Activated CD4-positive, alpha-beta T cell treated with anti-CD3 and anti-CD28 coated beads, Interleukin-2, amount 50 U/mL, for 24 hours (primary cell): Measurements from ENCODE around the gene SRGAP2C.
"Not testable (repeated sequence)": the region's sequence is repeated elsewhere in the genome, so short reads cannot be mapped to it uniquely, and the experiment has no call there.

ENCODE experiments used
- DNase-seq, 2 donors: peaks; one replicate each; pipeline ENCODE4 v3.0.0-alpha.2; 2020; ENCODE audit warnings: low read depth in 1 of 2, low spot score in 1 of 2

The SRGAP2C gene

DNA sequence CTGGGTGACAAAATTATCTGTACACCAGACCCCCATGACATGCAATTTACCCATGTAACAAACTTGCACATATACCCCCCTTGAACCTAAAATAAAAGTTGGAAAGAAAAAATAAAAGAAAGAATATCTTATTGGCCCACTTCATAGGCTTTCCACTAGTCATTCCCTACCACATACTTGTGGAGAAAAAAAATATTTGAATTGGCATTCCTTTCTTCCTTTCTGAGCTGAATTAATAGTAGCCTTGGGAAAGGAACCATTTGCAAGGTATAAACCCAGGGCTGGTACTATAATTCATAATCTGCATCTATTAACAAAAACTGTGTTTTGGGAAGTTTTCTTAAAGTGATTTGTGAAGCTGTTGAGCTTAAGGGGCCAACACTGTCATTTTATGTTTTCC, 140.0 kb downstream of the SRGAP2C start:
- not testable (repeated sequence) for DNase-seq

DNA sequence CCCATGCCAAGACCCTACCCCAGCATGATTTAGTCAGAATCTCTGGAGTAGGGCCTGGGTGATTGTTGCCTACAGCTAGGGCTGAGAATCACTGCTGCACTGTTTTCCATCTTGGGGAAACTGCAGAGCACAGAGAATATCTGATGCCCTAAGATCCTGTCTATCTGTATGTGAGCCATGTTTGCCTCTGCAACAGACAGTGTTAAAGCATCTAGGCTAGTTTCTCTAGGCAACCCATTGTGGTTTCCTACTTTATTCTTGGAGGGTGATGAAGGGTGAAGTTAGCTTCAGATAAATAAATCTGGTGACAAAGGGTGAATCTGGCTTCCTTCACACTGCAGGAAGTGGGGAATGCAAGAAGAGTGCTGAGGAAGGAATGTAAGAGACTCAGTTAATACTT, 147.4 kb downstream of the SRGAP2C start:
- not testable (repeated sequence) for DNase-seq

DNA sequence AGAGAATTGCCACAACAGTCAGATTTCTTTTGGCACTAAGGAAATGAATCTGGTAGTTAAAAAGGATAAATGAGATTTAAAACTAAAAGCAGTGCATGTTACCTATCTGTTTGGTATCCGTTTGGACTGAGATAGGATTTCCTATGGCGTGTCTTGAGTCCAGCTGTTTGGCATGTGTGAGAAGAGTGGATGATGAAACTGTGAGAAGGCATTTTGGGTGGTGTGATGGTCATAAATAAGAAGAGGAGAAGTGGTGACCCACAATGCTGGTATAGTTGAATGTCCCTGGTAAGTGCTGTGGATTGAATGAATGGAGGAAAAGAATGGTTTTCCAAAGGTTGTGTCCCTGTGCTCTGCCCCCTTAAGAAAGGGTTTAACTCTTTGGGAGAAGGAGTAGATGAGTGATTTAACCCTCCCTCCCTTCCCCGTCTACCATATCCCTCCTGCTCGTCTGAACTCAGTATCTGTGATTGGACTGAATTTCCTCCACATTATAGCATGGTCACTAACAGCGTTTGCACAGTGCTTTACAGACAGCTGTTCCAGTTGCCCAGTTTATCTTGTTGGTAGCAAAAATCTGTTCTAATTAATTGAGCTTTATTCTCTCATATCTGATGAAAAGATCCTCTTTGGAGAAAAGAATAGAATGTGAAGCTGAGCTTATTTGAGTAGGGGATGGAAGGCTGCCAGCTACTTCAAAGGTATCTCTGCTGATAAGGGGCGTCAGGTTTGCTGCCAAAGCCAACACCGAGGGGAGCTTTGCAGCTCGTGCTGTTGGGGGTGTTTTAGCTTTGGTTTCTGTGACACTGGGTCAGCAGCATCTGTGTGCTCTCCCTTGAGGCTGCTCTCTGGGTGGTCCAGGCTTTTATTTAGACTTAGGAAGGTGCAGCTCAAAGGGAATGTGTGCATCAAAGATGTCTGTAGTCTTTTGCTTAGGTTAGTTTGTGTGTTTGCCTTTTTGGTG, 148.1 kb downstream of the SRGAP2C start:
- DNase-seq: not testable (repeated sequence)

DNA sequence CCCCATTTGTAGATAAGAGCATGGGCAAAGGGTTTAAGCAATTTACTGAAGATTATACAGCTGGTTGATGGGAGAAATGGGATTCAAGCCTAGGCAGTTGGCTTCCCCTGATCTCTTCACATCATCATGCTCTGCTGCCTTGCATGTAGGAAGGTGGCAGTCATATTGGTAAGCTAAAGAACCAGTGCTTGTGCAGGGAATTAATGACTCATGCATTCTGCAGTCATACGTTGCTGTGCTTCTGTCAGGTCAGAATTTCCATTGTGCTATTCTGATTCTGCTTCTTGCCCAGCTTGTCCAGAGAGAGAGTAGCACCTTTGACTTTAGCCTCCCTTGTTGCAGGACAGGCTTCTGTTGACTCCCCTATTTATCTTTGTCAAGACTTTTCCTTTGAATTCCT, 153.2 kb downstream of the SRGAP2C start:
- not testable (repeated sequence) for DNase-seq

DNA sequence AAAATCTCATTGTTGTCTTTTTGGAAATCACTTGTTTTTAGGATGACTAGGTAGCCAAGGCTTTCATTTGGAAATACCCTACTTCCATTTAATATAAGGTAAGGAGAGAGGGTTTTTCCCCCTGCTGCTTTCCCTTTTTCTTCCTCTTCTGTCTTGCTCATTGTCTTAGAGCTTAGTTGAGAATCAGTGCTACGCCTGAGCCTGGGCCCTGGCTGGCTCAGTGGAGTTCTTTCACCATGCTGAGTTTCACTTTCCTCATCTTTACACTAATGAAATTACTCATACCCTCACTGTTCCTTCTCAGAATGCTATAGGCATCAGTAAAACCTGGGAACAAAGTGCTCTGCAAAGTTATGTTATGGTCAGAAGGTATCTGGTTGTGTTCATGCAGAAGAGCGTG, 154.8 kb downstream of the SRGAP2C start:
- DNase-seq: not testable (repeated sequence)

DNA sequence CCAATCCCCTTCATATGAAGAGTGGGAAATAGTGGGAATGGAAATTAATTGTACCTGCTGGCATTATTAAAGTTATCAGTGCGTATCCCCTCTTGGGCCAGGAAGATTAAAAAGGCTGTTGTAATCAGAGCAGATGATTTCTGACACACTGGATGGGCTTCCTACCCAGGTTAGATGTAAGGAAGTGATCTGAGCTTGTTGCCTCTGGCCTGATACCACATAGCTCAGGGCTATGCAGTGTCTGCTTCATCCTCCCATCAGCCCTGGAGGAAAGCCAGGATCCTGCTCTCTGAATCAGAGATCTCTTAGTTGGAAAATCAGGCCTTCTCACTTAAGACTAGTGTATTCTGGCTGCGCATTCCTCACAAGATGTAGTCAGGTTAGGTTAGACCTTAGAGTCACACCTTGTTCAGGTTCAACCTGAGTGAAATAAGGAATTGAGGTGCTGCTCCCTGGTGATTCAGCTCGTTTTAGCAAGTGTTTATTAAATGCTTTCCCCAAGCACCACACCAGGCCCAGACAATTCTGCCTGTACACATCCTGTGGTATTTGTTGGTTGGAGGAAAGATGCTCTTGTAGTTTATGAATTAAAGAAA, 158.6 kb downstream of the SRGAP2C start:
- not testable (repeated sequence) for DNase-seq

DNA sequence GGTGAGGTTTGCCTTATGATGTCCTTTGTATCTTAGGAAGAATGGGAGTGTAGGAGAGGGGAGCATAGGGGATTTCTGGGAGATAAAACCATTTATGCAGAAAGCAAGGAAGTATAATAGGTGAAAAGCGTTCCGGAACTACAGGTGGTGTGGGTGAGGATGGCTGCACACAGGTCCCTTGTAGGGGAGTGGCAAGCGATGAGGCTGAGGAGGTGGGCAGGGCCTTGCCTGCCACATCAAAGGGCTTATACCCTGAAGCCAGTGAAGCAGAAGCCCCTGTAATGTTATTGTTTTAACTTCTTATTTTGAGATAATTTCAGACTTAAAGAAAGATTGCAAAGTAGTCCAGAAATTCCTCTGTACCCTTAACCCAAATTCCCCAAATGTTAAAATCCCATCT, 159.6 kb downstream of the SRGAP2C start:
- not testable (repeated sequence) for DNase-seq

DNA sequence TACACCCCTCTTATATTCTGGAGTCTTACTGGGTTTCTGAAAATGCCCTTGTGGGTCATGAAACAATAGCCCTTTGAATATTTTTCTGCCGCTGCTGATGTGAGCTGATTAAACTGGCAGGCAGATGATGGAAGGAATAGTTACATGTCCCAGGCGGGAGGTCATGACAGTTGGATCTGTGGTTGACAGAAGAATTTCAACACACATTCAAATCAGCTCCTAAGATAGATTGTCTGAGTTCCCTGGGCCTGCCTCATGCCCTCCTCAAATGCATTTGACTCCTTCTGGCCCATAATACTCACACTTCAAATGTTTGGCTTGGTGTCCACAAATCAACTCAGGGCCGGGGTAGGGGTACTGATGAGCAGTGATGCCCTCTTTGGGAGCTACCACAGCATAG, 161.9 kb downstream of the SRGAP2C start:
- DNase-seq: not testable (repeated sequence)

DNA sequence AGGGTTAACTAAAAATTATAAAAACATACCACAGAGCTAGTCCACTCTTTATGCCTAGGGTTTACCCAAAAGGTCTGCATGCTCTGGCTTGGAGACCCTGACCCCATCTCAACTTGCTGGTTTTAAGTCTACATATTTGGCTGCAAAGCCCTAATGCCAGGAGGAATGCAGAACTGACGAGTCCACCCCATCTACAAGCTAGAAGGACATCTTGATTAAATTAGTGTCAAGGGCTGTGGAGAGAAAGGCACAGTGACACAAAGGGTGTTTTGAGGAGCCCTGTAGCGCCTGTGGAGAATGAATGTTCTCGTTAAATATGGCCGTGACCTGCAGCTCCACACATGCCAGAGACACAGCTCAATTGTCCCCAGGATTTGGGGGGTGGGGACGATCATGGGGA, 162.7 kb downstream of the SRGAP2C start:
- not testable (repeated sequence) for DNase-seq

DNA sequence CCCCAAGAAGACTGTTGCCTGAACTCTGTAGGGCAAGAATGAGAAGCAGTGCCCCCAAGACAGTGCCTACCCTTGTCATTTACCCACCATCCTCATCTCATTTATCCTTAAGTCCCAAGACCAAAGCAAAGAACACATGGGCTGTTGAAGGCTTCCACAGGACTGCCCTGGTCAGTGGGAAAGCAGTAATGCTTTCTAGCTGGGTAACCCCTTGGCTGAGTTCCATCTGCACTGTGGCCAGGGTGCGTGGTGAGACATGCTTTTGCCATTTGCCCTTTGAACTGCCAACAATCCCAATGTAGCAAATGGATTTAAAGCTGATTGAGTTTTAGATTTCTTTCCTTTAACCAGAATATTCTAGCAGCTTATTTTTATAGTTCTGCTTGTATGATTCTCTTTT, 163.3 kb downstream of the SRGAP2C start:
- not testable (repeated sequence) for DNase-seq

DNA sequence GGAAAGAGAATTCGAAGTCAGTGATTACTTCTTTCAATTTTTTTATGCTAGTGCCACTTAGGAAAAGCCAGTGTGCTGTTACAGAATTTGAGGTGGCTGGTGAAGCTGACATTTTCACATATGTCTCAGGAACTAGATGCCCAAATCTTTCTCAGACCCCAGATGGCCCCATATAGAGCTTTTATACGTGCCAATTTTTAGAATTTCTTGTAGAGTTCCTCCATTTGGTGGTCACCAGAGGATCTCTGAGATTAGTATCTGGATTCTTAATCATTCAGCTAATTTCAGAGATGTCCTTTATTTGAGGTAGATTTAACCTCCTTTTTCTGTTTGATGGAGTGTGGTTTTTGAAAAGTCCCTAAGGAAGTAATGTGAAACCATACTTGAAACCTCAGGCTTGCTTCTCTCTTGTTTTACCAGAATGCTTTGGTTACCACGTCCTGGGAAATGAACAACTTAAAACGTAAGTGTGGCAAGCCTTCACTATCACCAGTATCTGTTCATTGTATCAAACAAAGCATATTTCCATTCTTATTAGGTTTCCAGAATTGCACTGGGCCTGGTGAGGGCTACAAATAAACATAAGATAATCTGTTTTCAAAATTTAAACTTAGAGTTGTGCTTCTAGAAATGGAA, 164.7 kb downstream of the SRGAP2C start:
- DNase-seq: not testable (repeated sequence)

DNA sequence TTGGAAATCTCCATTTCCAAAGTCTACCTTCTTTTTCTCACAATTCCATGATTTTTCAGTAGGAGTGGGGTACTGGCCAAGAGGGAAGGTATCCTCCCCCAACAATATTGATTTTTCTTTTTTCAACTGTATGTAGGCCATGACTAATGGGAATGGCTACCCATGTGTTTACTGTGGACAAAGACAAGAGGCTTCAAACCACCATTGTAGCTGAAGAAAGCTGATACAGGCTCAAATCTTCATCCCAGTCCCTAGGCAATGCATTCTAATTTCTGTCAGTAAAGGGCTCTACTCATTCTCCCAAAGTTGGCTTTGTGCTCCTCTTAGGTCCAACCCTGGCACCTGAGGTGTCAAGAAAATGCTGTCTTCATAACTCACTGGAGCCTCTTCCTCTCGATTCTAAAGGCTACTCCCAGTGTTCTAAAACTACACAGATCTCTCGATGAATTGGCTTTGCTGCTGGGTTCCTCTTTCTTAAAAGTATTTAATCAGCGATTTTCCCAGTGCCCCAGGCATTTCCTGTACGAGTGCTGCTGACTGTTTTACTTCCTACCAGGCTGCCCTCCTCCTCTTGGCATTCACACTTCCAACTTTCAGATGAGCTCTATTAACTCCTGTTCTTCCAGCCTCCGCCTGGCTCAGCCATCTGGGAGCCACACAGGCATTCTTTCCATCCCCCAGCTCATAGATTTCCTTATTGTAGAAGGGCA, 171.1 kb downstream of the SRGAP2C start:
- DNase-seq: not testable (repeated sequence)

DNA sequence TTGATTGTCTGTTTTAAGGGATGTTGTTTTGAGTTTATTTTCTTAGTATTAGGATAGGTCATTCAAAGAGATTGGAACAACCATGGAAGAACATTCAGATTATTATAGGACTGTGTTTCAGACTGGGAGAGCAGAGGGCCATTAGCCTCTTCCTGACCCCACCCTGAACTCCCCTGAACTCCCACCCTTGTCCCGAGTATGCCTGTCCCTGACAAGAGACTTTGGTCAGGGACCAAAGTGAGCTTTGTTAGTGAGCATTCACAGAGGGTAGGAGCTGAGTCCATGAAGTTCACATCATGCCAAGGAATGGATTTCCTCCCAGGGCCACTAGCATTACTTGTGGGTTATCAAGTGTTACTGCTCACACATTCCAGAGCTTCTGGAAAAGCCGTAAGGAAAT, 172.0 kb downstream of the SRGAP2C start:
- not testable (repeated sequence) for DNase-seq

DNA sequence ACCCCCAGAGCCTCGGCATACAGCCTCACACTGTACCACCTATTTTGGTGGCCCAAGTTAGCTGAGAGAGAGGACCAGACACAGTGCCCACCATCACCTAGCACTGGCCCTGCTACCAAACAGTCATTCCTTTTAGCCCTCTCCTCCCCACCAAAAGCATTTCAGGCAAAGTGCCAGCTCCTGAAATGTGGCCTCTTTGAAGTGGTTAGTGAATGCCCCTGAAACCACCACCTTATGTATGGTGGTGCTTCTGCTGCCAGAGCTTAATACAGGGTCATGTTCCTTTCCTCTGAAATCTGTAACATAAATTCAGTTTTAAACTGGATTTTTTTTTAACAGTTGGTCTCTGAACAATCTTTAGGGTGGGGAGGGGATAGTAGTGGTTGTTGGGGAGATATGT, 175.8 kb downstream of the SRGAP2C start:
- DNase-seq: not testable (repeated sequence)

DNA sequence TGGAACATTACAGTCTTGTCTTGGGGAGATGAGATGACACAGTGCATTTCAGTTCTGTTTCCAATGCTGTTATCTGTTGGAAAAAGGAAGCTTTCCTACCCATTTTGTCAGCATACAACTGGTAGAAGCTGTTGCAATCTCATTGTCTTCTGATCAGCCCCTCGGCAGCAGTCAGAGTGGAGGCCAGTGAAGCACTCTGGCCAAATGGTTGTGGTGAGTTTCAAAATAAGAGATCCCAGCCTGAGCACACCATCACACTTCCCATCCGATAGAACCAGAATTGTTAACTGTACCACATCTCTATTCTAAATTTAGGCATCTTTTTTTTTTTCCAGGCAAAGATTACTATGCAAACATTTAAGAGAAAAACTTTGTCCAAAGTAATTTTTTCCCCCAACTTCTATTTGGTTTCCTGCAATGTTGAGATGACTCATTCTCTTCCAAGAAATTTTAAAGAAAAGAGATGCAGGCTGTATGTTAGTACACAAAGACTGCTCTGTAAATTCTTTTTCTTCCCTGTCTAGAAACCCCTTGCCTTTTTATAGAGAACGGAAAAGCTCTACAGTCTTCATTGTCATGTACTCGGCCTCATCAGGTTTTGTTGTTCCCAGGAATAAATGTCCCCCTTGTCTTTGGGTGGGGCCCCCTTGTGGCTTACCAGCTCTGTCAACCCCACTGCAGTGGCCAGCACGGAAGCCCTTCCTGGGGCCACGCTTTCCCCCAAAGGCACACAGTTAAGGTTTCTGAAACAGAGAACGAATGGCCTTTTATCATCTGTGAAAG, 176.9 kb downstream of the SRGAP2C start:
- not testable (repeated sequence) for DNase-seq

DNA sequence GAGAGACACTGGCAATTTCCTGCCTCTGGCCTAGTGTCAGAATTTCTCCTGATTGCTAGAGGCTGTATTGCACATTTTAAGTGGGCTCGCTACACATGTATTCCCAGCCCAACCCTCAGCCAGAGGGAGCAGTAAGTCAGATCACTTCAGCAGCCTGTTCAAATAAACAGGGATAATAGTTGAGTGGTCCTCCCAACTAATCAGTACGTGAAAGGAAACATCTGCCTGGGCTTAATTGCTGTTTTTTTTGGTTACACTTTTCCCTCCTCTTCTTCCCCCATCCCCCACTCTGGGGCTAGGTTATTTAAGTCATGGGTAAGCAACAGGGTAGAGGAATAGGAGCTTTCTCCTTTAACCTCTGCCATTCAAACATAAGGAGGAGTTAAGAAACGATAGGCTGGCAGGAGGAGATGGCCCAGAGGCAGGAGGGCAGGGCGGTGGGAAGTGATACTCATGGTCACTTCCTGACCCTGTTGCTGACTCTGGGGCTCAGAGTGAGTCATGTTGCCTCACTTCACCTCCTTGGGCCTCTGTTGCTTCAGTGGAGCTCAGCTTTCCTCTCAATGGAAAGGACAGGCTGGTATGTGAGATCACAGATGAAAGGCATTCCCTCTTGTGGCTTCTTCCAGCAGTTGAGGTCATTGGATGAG, 177.6 kb downstream of the SRGAP2C start:
- not testable (repeated sequence) for DNase-seq

DNA sequence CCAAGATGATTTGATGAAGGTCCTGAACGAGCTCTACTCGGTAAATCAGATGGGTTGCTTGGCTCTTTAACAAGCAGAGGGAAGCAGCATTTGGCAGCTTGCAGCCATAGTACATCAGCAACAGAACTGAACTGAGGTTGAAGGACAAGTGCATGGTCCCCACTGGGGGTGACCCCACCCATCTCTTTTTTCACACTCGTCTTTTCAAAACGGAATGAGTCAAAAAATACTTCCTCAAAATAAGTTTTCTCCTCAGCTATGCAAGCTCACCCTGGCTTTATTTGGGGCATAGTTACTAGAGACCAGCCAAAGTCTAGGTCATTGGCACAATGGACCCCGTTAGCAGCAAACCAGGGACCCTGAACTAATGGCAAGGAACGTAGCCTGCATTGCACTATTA, 180.5 kb downstream of the SRGAP2C start:
- not testable (repeated sequence) for DNase-seq

DNA sequence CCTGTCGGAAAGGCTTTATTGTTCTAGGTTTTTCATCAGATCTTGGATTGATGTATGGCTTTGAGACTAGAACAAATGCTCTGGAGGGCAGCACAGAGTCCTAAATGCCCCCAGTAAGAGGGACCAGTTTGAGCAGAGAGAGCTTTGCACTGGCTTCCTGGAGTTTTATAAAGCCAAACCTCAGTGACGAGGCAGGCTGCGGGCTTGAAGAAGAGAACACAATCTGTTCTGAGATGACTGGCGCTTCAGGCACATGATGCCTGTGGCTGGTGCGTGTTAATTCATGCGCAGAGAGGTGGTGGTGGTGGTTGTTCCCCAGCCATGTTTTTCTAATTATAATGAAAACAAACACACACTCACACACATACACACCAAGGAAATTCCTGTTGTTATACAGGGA, 180.9 kb downstream of the SRGAP2C start:
- not testable (repeated sequence) for DNase-seq

DNA sequence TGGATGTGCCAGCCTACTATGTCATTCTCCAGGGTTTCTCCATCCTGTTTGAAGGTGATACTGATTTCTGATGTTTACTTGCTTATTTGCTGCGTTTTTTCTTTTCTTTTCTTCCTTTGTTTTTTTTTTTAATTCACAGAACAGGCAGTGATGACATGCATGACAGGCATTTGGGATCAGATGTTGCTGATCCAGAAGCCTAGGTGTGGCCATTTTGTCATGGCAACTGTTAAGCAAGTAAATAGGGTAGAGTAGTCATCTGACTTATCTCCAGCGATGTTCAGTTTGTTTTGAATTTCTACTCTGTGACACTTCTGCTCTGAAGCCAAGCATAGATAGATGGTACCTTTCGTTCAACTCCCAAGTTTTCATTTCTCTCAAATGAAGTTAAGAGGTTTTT, 181.4 kb downstream of the SRGAP2C start:
- DNase-seq: not testable (repeated sequence)

DNA sequence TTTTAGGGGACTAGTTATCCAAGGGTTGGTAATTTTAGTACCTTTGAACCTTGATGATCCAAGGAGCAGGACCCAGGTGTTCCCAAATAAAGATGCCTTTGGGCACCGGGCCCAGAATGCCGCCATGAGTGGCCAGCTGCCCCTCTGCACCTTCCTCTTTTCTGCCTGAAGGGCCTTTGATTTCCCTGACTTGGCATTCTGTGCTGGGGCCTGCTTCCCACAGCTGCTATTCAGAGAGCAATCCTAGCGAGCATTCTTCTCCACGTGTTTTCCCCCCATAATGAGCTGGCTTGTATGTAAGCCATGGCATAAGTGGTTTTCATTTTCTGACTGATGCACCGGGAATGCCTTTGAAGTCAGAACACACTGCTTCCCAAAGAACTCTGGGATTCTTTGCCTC, 184.1 kb downstream of the SRGAP2C start:
- DNase-seq: not testable (repeated sequence)
